Fibroblast of pulmonary artery (primary cell): ENCODE data around the gene NCKAP5.

Experiments used
- DNase-seq: peaks from one replicate; pipeline ENCODE4 v3.0.0-alpha.2; 2010; ENCODE audit warnings: low read depth
- H3K4me3 ChIP-seq: replicated peaks from 2 replicates; pipeline ENCODE4 v1.5.1; 2011; ENCODE audit warnings: low read depth, mild to moderate bottlenecking, control low read depth, low read length, moderate library complexity
- TF ChIP-seq, protein P1 (sequence below): IDR thresholded peaks from 2 replicates; pipeline ENCODE4 v1.5.1; 2011; ENCODE audit warnings: mild to moderate bottlenecking, control low read depth, low read length, inconsistent platforms; ENCODE audit errors: missing control alignments

NCKAP5 gene

GRCh38 chr2:132943829-132944228, 624.4 kb downstream of the NCKAP5 start:
- H3K4me3 ChIP-seq: no peak overlapping the region
- TF ChIP-seq, protein P1, sequence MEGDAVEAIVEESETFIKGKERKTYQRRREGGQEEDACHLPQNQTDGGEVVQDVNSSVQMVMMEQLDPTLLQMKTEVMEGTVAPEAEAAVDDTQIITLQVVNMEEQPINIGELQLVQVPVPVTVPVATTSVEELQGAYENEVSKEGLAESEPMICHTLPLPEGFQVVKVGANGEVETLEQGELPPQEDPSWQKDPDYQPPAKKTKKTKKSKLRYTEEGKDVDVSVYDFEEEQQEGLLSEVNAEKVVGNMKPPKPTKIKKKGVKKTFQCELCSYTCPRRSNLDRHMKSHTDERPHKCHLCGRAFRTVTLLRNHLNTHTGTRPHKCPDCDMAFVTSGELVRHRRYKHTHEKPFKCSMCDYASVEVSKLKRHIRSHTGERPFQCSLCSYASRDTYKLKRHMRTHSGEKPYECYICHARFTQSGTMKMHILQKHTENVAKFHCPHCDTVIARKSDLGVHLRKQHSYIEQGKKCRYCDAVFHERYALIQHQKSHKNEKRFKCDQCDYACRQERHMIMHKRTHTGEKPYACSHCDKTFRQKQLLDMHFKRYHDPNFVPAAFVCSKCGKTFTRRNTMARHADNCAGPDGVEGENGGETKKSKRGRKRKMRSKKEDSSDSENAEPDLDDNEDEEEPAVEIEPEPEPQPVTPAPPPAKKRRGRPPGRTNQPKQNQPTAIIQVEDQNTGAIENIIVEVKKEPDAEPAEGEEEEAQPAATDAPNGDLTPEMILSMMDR: no peak
- peak; percentile 48 for DNase-seq

- DNase-seq: no peak
- no peak overlapping the region for H3K4me3 ChIP-seq
- TF ChIP-seq, protein P1: no peak
Observed at GRCh38 chr2:132941296-132942020, 626.8 kb downstream of the NCKAP5 start.

- no peak overlapping the region for H3K4me3 ChIP-seq
- TF ChIP-seq, protein P1: no peak
- DNase-seq: peak; percentile 40
Observed at GRCh38 chr2:132937629-132938028, 630.6 kb downstream of the NCKAP5 start.

DNA sequence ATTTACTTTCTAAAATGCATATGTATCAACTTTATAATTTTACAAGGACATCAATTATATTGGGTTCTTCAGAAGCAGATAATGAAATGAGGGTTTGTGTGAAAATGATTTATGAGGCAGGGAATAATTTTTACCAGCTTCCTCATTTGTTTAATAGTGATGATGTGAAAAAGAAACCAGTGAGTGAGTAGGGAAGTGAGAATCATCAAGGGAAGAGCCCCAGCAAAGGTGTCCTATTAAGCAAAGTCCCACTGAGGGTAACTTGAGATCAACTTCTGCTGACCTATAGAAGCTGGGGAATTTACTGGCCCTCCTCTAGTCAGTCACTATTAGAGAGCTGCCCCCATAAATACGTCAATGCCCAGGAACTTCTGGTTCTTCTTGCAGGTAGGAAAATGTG, 631.5 kb downstream of the NCKAP5 start:
- DNase-seq: no peak
- no peak overlapping the region for H3K4me3 ChIP-seq
- TF ChIP-seq, protein P1: no peak

DNA sequence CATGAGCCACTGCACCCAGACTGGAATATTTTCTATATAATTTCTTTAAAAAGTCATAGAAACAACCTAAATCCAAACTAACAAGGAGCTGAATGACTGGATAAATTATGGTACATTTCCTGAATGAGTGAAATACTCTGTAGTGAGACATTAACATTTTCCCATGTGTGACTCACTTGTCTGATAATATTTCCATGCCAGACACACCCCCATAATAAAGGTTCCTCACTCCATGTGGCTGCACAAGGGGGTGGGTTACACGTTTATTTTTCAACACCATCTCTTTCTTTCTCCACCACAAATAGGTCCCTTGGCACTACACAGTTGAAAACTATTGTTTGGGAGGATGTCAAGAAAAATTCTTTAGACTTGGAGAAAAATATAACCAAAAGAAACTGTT, 632.0 kb downstream of the NCKAP5 start:
- H3K4me3 ChIP-seq: no peak overlapping the region
- TF ChIP-seq, protein P1: no peak
- DNase-seq: peak; percentile 8

- peak; percentile 24 for DNase-seq
- TF ChIP-seq, protein P1: no peak
- H3K4me3 ChIP-seq: no peak overlapping the region
Observed at GRCh38 chr2:132929786-132930185, 638.5 kb downstream of the NCKAP5 start.

DNA sequence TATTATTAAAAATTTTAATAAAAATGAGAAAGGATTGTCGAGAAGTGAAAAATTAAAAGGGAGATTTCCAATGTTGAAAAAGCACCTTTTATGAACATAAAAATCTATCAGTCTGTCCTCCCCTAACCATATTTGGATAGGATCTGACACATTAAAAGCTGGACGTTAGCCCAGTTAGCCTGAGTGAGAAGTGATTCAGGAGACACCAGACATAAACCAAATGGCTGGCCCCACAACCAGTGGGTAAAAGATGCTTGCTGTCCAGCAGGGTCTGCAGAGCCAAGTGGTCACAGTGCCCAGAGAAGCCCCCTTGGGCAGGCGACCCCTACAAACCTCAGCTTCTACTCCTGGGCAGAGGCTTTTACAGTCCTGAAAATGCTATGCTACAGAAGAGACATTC, 644.5 kb downstream of the NCKAP5 start:
- DNase-seq: peak; percentile 67
- H3K4me3 ChIP-seq: no peak overlapping the region
- TF ChIP-seq, protein P1: no peak
